A549 (cell line): ENCODE data around the gene GPR183. TPM values are rescaled to one million over a fixed set of nuclear protein-coding genes. Genes with fewer than 3 reads are reported as not detected.

Source experiments
- ATAC-seq, 2 experiments: fragments of 200-7000 bp in 1 of 2; fragments of >200 bp in 1 of 2; cut with Nextera tagmentation in 1 of 2; cut with Tn5 transposase in 1 of 2; 3 replicates each; pipeline versions ENCODE4 v1.8.0 to v1.9.1; 2018 to 2020; ENCODE audit warnings: mild to moderate bottlenecking in 1 of 2, moderate library complexity in 1 of 2
- CTCF ChIA-PET: fragments of 300-600 bp; sonication (Branson Sonifier 250); formaldehyde crosslinking; extraction: SDS; loops from one replicate; lab custom pipeline; 2021; ENCODE audit warnings: antibody characterized with exemption, inconsistent platforms; lab: Yijun Ruan, JAX
- POLR2A ChIA-PET: fragments of 350-600 bp; formaldehyde crosslinking; extraction: SDS; loops from one replicate; lab custom pipeline; 2021; ENCODE audit warnings: antibody characterized with exemption, inconsistent platforms; lab: Yijun Ruan, JAX
- DNase-seq, 2 experiments: peaks; one replicate each; pipeline versions ENCODE4 v3.0.0 to v3.0.0-alpha.2; 2011 to 2016; ENCODE audit warnings: low read depth in 1 of 2, low spot score in 1 of 2
- FAIRE-seq: peaks from 2 replicates; lab custom pipeline; 2011; peaks lifted over from hg19 to GRCh38; lab: Jason Lieb, UNC
- H3K27ac ChIP-seq, 2 experiments: fragments of >200 bp; sonication (Bioruptor Twin); formaldehyde crosslinking; 3 replicates each; pipeline ENCODE4 v1.5.1; 2016 to 2017
- H3K4me1 ChIP-seq: fragments of >200 bp; sonication (Bioruptor Twin); formaldehyde crosslinking; 3 replicates; pipeline ENCODE4 v1.6.1; 2016
- H3K4me2 ChIP-seq: fragments of >200 bp; sonication (Bioruptor Twin); formaldehyde crosslinking; 3 replicates; pipeline ENCODE4 v1.6.1; 2016
- H3K4me3 ChIP-seq: fragments of >200 bp; sonication (Bioruptor Twin); formaldehyde crosslinking; 3 replicates; pipeline ENCODE4 v1.5.1; 2016
- H3K9me3 ChIP-seq: fragments of >200 bp; sonication (Bioruptor Twin); formaldehyde crosslinking; 3 replicates; pipeline ENCODE4 v1.6.1; 2016
- ATOH8 ChIP-seq: fragments of 250-450 bp; sonication (Bioruptor Pico); IDR thresholded peaks from 2 replicates; pipeline ENCODE4 v1.5.0; 2020; ENCODE audit warnings: low read depth, mild to moderate bottlenecking, moderate library complexity
- CBX2 ChIP-seq: fragments of 200-600 bp; sonication (generic); IDR thresholded peaks from 2 replicates; pipeline ENCODE4 v1.6.1; 2016; ENCODE audit warnings: low read depth, mild to moderate bottlenecking, borderline replicate concordance
- CHD4 ChIP-seq: fragments of 200-600 bp; sonication (generic); IDR thresholded peaks from 2 replicates; pipeline ENCODE4 v1.6.1; 2016; ENCODE audit warnings: antibody characterized with exemption, mild to moderate bottlenecking, borderline replicate concordance
- E2F6 ChIP-seq: IDR thresholded peaks from 2 replicates; pipeline ENCODE4 v1.6.1; 2012; ENCODE audit warnings: low read depth, borderline replicate concordance
- EHF ChIP-seq: fragments of 250-450 bp; sonication (Bioruptor Pico); IDR thresholded peaks from 2 replicates; pipeline ENCODE4 v1.5.0; 2020; ENCODE audit warnings: mild to moderate bottlenecking
- EP300 ChIP-seq, 2 experiments: fragments of >200 bp; sonication (Bioruptor Twin); formaldehyde crosslinking; IDR thresholded peaks; 2 replicates in 1 of 2; 3 replicates in 1 of 2; pipeline ENCODE4 v1.6.1; 2016 to 2017
- HDAC2 ChIP-seq: fragments of 200-600 bp; sonication (generic); IDR thresholded peaks from 2 replicates; pipeline ENCODE4 v1.6.1; 2016
- HMGXB4 ChIP-seq: fragments of 250-450 bp; sonication (Bioruptor Pico); IDR thresholded peaks from 2 replicates; pipeline ENCODE4 v1.5.0; 2021; ENCODE audit warnings: mild to moderate bottlenecking, moderate library complexity, borderline replicate concordance
- HOXA7 ChIP-seq: fragments of 250-450 bp; sonication (Bioruptor Pico); IDR thresholded peaks from 2 replicates; pipeline ENCODE4 v1.5.0; 2020; ENCODE audit warnings: mild to moderate bottlenecking, moderate library complexity
- JUNB ChIP-seq: fragments of >200 bp; sonication (Bioruptor Twin); formaldehyde crosslinking; IDR thresholded peaks from 2 replicates; pipeline ENCODE4 v1.6.1; 2016
- MAFK ChIP-seq: fragments of 450-650 bp; IDR thresholded peaks from 2 replicates; pipeline ENCODE4 v1.6.1; 2014; ENCODE audit not compliant: partially characterized antibody
- MAX ChIP-seq: IDR thresholded peaks from 2 replicates; pipeline ENCODE4 v1.6.1; 2012
- NFE2L2 ChIP-seq: fragments of 150-350 bp; conservative IDR thresholded peaks from 2 replicates; pipeline ENCODE4 v1.6.1; 2014; ENCODE audit warnings: low read length
- NPAS2 ChIP-seq: fragments of 250-450 bp; sonication (Bioruptor Pico); IDR thresholded peaks from 2 replicates; pipeline ENCODE4 v1.8.0; 2022; ENCODE audit warnings: mild to moderate bottlenecking, moderate library complexity, borderline replicate concordance
- PBX3 ChIP-seq: IDR thresholded peaks from 2 replicates; pipeline ENCODE4 v1.6.1; 2012
- POLR2A ChIP-seq: IDR thresholded peaks from 2 replicates; pipeline ENCODE4 v1.6.1; 2012; ENCODE audit warnings: mild to moderate bottlenecking, low read length
- RARB ChIP-seq: fragments of 250-450 bp; sonication (Bioruptor Pico); IDR thresholded peaks from 2 replicates; pipeline ENCODE4 v1.8.0; 2021; ENCODE audit warnings: mild to moderate bottlenecking, moderate library complexity
- REST ChIP-seq: fragments of 200-600 bp; sonication (generic); IDR thresholded peaks from 2 replicates; pipeline ENCODE4 v1.6.1; 2016; ENCODE audit warnings: antibody characterized with exemption, mild to moderate bottlenecking, moderate library complexity
- RNF2 ChIP-seq: fragments of 200-600 bp; sonication (generic); IDR thresholded peaks from 2 replicates; pipeline ENCODE4 v1.6.1; 2016; ENCODE audit warnings: low read depth, mild to moderate bottlenecking, antibody characterized with exemption, moderate library complexity, borderline replicate concordance
- ZC3H11A ChIP-seq: fragments of 450-650 bp; IDR thresholded peaks from 2 replicates; pipeline ENCODE4 v1.6.1; 2014; ENCODE audit warnings: antibody characterized with exemption, mild to moderate bottlenecking
- ZSCAN20 ChIP-seq: fragments of 250-450 bp; sonication (Bioruptor Pico); IDR thresholded peaks from 2 replicates; pipeline ENCODE4 v1.8.0; 2022; ENCODE audit warnings: mild to moderate bottlenecking, moderate library complexity
- WGBS: methylation state at CpG from one replicate; pipeline ENCODE4 v1.1.6; 2017; ENCODE audit errors: missing lambda C conversion rate; 5-methylcytosine and 5-hydroxymethylcytosine counted together
- polyA plus RNA-seq, 4 experiments: library from polyadenylated mRNA; depleted of rRNA in 3 of 4; stranded (reverse); fragments of >200 nt; fragmentation: RNase III in 1 of 4; extraction: RNeasy Plus Mini Kit Qiagen cat#74134 plus additional on column Dnase treatment in 1 of 4; gene quantifications; 2 replicates in 3 of 4; 3 replicates in 1 of 4; pipeline ENCODE4 v1.2.3, GENCODE V29; 2011 to 2017

GPR183 gene
- polyA plus RNA-seq, 2 of the 4 experiments (the other 2 are of a cell fraction): not detected

GRCh38 chr13:99301056-99301838 is 6.0 kb downstream of the GPR183 start (continued):
- TF ChIP-seq NFE2L2: no peak
- TF ChIP-seq MAX: no peak

GRCh38 chr13:99299920-99300341 is 7.3 kb downstream of the GPR183 start:
- no peak for TF ChIP-seq RARB (CRISPR knock-in tag)
- no peak for TF ChIP-seq CHD4
- TF ChIP-seq EP300 (IDR thresholded peaks at IDR 0.05): no peak
- no peak for TF ChIP-seq POLR2A
- no peak for TF ChIP-seq PBX3
- TF ChIP-seq MAX: no peak
- no peak for TF ChIP-seq ATOH8 (CRISPR knock-in tag)
- no peak for TF ChIP-seq ZSCAN20 (CRISPR knock-in tag)
- no peak overlapping the region for H3K4me2 ChIP-seq
- FAIRE-seq (no peak), DNase-seq (no peak), ATAC-seq (no peak)
- no peak overlapping the region for H3K4me3 ChIP-seq
- no peaks in the 10 kb centered on the region for H3K4me1 ChIP-seq
- H3K9me3 ChIP-seq: no peaks in the 10 kb centered on the region
- ChIA-PET CTCF (interaction anchor here (1.5 kb wide), 1 partner anchor 142 kb away, joined by 3 read pairs; no protein-coding TSS in a partner anchor), POLR2A (no interaction called here)
- WGBS: 98% methylated on average over 4 of the region's 4 CpGs
- no peak overlapping the region for H3K27ac ChIP-seq

- ChIA-PET POLR2A (no interaction called here), CTCF (no interaction called here)
- WGBS: 90% methylated on average over 4 of the region's 4 CpGs
- Histone ChIP-seq H3K4me2 (no peak overlapping the region), H3K4me1 (no peaks in the 10 kb centered on the region), H3K4me3 (no peak overlapping the region), H3K9me3 (no peaks in the 10 kb centered on the region), H3K27ac (no peak overlapping the region)
- no peak for FAIRE-seq
- DNase-seq: no peak
- ATAC-seq: no peak
- TF ChIP-seq ZC3H11A (no peak), NPAS2 (CRISPR knock-in tag) (no peak), REST (no peak), JUNB (no peak), E2F6 (no peak), EHF (CRISPR knock-in tag) (no peak), HDAC2 (no peak), POLR2A (no peak), HOXA7 (CRISPR knock-in tag) (no peak), MAFK (no peak), RNF2 (no peak), HMGXB4 (CRISPR knock-in tag) (no peak), CBX2 (no peak), PBX3 (no peak)
These were observed 7.8 kb downstream of the GPR183 start for GRCh38 chr13:99299256-99299919.
